Breast epithelium (tissue), 3 donors: ENCODE data around the gene DNHD1.

Experiments used
- CTCF ChIP-seq, 3 donors: fragments of 450-650 bp; IDR thresholded peaks; one replicate each; pipeline ENCODE4 v1.5.1; 2016 to 2017; ENCODE audit warnings: antibody characterized with exemption in 3 of 3, mild to moderate bottlenecking in 3 of 3, moderate library complexity in 3 of 3
- POLR2A ChIP-seq: fragments of 450-650 bp; IDR thresholded peaks from one replicate; pipeline ENCODE4 v1.6.1; 2016; ENCODE audit warnings: antibody characterized with exemption, mild to moderate bottlenecking, moderate library complexity

GRCh38 chr11:6502382-6502781, 5.3 kb downstream of the DNHD1 start:
- TF ChIP-seq CTCF (IDR thresholded peaks at IDR 0.05) (no peak), POLR2A (no peak)
